KMS-11 (cell line): ENCODE data around the gene FNTB.

ENCODE experiments used
- H2AFZ ChIP-seq: fragments of 200-600 bp; sonication (generic); 2 replicates; pipeline ENCODE4 v1.6.1; 2016; ENCODE audit warnings: antibody characterized with exemption, mixed run types, low read depth
- H3K27ac ChIP-seq: fragments of 200-600 bp; sonication (generic); 2 replicates; pipeline ENCODE4 v1.6.1; 2016; ENCODE audit warnings: mild to moderate bottlenecking, mixed run types
- H3K27me3 ChIP-seq: fragments of 200-600 bp; sonication (generic); 2 replicates; pipeline ENCODE4 v1.6.1; 2017; ENCODE audit warnings: mild to moderate bottlenecking, low read depth, mixed run types, moderate library complexity; ENCODE audit not compliant: insufficient read depth
- H3K36me3 ChIP-seq: fragments of 200-600 bp; sonication (generic); 2 replicates; pipeline ENCODE4 v1.6.1; 2017; ENCODE audit warnings: mild to moderate bottlenecking, mixed run types; ENCODE audit not compliant: insufficient read depth
- H3K4me1 ChIP-seq: fragments of 200-600 bp; sonication (generic); 2 replicates; pipeline ENCODE4 v1.6.1; 2016; ENCODE audit warnings: mild to moderate bottlenecking, low read depth, mixed run types; ENCODE audit not compliant: poor library complexity, severe bottlenecking
- H3K4me2 ChIP-seq: fragments of 200-600 bp; sonication (generic); 2 replicates; pipeline ENCODE4 v1.7.0; 2016; ENCODE audit warnings: mild to moderate bottlenecking, mixed run types
- H3K4me3 ChIP-seq: fragments of 200-600 bp; sonication (generic); IDR thresholded peaks from 2 replicates; pipeline ENCODE4 v1.6.1; 2017; ENCODE audit warnings: low read depth, low read length, mixed read lengths; ENCODE audit not compliant: insufficient read depth
- H3K79me2 ChIP-seq: fragments of 200-600 bp; sonication (generic); 2 replicates; pipeline ENCODE4 v1.6.1; 2016; ENCODE audit warnings: low read depth, mixed run types; ENCODE audit not compliant: insufficient read depth
- H3K9ac ChIP-seq: fragments of 200-600 bp; sonication (generic); 2 replicates; pipeline ENCODE4 v1.6.1; 2016; ENCODE audit warnings: mild to moderate bottlenecking, mixed run types
- H4K20me1 ChIP-seq: fragments of 200-600 bp; sonication (generic); 2 replicates; pipeline ENCODE4 v1.6.1; 2016; ENCODE audit warnings: mild to moderate bottlenecking, mixed run types; ENCODE audit not compliant: insufficient read depth
- CTCF ChIP-seq: fragments of 200-600 bp; sonication (generic); conservative IDR thresholded peaks from 2 replicates; pipeline ENCODE4 v1.6.1; 2017; ENCODE audit warnings: low read depth, mild to moderate bottlenecking, antibody characterized with exemption, low read length, moderate library complexity, mixed read lengths

The FNTB gene

GRCh38 chr14:64943556-64943955, 43.1 kb upstream of the FNTB start:
- Histone ChIP-seq H3K4me1 (peaks cover 5% of the 10 kb centered on the region), H3K27me3 (no peaks in the 10 kb centered on the region), H3K36me3 (no peaks in the 10 kb centered on the region), H3K27ac (no peak overlapping the region), H3K4me2 (no peak overlapping the region), H3K79me2 (no peaks in the 10 kb centered on the region), H3K4me3 (no peak overlapping the region), H2AFZ (no peak overlapping the region), H4K20me1 (no peaks in the 10 kb centered on the region), H3K9ac (no peak overlapping the region)
- no peak for TF ChIP-seq CTCF

- Histone ChIP-seq H4K20me1 (no peaks in the 10 kb centered on the region), H3K79me2 (no peaks in the 10 kb centered on the region), H3K27ac (no peak overlapping the region), H2AFZ (no peak overlapping the region), H3K27me3 (no peaks in the 10 kb centered on the region), H3K9ac (no peak overlapping the region), H3K4me3 (no peak overlapping the region), H3K4me1 (peaks cover under 1% of the 10 kb centered on the region), H3K4me2 (no peak overlapping the region), H3K36me3 (no peaks in the 10 kb centered on the region)
- TF ChIP-seq CTCF = no peak
Measured at GRCh38 chr14:64944041-64944440, 42.7 kb upstream of the FNTB start.

DNA sequence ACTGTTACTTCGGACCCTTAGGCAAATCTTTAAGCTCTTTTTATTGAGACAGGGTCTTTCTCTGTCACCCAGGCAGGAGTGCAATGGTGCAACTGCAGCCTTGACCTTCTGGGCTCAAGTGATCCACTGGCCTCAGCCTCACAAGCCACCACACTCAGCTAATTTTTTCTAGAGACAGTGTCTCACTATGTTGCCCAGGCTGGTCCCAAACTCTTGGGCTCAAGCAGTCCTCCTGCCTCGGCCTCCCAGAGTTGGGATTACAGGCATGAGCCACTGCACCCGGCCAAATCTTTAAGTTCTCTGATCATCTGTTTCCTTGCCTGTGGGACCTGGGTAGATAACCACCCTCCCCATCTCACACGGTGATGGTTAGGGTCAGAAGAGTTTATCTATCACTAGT, 41.8 kb upstream of the FNTB start:
- Histone ChIP-seq H3K27me3 (no peaks in the 10 kb centered on the region), H4K20me1 (no peaks in the 10 kb centered on the region), H3K4me2 (no peak overlapping the region), H3K9ac (no peak overlapping the region), H3K79me2 (no peaks in the 10 kb centered on the region), H3K36me3 (no peaks in the 10 kb centered on the region), H3K27ac (no peak overlapping the region), H3K4me3 (no peak overlapping the region), H2AFZ (no peak overlapping the region), H3K4me1 (no peaks in the 10 kb centered on the region)
- no peak for TF ChIP-seq CTCF

DNA sequence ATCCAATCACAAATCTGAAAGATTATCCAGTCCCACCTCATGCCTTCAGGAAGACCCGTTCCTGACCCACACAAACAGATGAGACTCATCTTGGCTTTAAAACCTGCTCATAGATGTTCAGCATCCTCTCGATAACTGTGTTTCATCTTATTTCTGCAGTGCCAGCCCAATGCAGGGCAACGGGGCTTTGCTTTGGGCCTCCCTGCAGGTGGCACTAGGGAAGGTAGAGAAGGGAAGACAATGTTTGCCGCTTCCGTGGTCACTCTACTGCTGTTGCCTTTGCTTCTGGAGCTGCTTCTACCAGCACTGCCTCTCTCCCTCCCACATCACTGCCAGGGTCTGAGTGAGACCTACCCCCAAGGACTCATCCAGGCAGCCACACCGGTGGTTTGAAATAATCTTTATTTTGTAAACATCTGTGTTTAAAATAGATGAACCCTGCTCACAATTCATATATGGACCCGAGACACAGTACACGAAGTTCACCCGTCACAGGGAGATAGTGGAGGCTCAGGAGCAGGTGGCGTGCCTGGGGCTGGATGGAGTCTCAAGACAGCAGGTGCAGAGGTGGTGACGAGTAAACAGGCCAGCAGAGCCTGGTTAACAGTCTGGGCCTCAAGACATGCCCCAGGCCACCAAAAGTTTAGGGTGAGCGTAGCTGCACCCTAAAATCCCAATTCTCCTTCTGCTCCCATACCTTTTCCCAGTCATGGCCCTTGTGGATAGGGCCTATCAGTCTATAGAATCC, 41.1 kb upstream of the FNTB start:
- no peaks in the 10 kb centered on the region for H4K20me1 ChIP-seq
- no peak for TF ChIP-seq CTCF
- H3K79me2 ChIP-seq = no peaks in the 10 kb centered on the region
- H3K9ac ChIP-seq = no peak overlapping the region
- no peak overlapping the region for H3K27ac ChIP-seq
- no peak overlapping the region for H3K4me3 ChIP-seq
- H3K4me2 ChIP-seq = no peak overlapping the region
- no peaks in the 10 kb centered on the region for H3K36me3 ChIP-seq
- H3K4me1 ChIP-seq = no peaks in the 10 kb centered on the region
- no peaks in the 10 kb centered on the region for H3K27me3 ChIP-seq
- no peak overlapping the region for H2AFZ ChIP-seq
